LNCaP clone FGC (cell line): ENCODE data around the gene SERINC5.

Experiments
- DNase-seq: peaks from one replicate; pipeline ENCODE4 v3.0.0-alpha.2; 2011; ENCODE audit warnings: low read depth
- H3K4me3 ChIP-seq: 2 replicates; pipeline ENCODE4 v1.5.1; 2011; ENCODE audit warnings: mild to moderate bottlenecking, low read depth, low read length, control low read depth
- TF ChIP-seq, protein P1 (sequence below): IDR thresholded peaks from 2 replicates; pipeline ENCODE4 v1.5.1; 2012; ENCODE audit warnings: mild to moderate bottlenecking; ENCODE audit not compliant: control insufficient read depth, insufficient read depth; ENCODE audit errors: extremely low read depth

SERINC5 gene

DNA sequence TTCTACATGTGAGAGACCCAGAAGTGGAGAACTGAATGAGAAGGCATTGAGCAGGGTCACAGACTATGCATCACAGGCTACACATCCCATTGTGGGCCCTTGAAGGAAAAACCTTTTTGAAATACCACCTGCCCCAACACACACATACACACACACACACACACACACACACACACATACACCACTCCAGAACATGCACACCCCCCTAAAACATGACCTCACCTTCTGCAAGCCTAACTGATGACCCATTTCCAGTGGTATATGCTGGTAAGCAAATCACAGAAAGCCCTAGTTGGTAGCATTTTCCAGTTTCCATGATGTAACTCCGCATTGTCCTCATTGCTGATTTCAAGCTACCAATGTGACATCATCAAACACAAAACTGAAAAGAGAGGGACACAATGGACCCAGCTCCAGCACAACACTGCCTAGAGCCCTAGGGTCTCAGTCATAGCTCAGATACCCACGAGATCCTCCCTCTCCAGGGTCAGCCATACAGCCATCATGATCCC, 184.3 kb downstream of the SERINC5 start:
- TF ChIP-seq, protein P1, sequence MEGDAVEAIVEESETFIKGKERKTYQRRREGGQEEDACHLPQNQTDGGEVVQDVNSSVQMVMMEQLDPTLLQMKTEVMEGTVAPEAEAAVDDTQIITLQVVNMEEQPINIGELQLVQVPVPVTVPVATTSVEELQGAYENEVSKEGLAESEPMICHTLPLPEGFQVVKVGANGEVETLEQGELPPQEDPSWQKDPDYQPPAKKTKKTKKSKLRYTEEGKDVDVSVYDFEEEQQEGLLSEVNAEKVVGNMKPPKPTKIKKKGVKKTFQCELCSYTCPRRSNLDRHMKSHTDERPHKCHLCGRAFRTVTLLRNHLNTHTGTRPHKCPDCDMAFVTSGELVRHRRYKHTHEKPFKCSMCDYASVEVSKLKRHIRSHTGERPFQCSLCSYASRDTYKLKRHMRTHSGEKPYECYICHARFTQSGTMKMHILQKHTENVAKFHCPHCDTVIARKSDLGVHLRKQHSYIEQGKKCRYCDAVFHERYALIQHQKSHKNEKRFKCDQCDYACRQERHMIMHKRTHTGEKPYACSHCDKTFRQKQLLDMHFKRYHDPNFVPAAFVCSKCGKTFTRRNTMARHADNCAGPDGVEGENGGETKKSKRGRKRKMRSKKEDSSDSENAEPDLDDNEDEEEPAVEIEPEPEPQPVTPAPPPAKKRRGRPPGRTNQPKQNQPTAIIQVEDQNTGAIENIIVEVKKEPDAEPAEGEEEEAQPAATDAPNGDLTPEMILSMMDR, result no peak
- H3K4me3 ChIP-seq, result no peak overlapping the region
- DNase-seq, result no peak

DNA sequence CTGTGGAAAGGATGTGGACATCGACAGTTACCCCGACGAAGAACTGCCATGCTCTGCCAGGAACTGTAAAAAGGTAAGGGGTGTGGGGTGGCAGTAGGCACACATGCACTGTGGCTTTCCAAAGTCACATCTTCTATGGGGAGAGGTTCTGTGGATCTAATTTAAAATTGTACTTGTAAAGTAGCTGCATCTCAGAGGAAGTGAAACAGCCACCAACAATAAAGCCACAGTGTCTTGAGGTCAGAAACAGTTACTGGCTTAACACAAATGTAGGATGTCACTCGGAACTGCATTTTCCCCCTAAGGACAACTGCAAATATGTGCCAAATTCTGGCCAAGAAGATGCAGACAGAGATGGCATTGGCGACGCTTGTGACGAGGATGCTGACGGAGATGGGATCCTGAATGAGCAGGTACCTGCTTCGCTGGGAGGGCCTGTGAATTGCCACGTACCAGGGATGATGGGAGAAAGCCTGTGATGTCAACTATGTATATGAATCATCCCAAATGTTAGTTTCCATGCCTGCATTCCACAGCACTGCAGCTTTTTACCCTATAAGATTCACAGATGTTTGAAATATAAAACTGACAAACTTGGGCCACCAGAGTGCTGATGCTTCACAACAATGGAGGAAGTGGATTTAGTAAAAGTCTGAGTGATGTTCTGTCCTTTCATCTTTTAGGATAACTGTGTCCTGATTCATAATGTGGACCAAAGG, 185.4 kb downstream of the SERINC5 start:
- no peak for DNase-seq
- TF ChIP-seq, protein P1, result no peak
- H3K4me3 ChIP-seq, result no peak overlapping the region

DNA sequence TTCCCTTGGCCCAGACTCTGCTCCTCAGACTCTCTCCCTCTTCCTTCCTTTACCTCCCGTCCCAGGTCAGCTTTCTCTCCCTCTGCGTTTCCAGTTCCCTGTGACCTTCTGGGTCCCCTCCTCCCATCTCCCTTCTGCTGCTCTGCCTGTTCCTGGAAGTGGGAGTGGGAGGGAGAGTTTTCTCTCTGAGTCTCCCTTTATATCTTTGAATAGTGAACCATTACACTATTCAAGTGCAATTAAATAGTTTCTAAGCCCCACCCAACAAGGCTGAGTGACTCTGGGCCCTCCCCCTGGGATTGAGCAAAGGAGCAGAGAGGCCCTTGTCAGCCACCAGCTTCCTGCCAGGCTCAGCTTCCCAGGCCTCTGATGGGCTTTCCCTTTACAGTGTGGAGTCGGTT, 185.9 kb downstream of the SERINC5 start:
- TF ChIP-seq, protein P1, result no peak
- DNase-seq, result no peak
- no peak overlapping the region for H3K4me3 ChIP-seq

DNA sequence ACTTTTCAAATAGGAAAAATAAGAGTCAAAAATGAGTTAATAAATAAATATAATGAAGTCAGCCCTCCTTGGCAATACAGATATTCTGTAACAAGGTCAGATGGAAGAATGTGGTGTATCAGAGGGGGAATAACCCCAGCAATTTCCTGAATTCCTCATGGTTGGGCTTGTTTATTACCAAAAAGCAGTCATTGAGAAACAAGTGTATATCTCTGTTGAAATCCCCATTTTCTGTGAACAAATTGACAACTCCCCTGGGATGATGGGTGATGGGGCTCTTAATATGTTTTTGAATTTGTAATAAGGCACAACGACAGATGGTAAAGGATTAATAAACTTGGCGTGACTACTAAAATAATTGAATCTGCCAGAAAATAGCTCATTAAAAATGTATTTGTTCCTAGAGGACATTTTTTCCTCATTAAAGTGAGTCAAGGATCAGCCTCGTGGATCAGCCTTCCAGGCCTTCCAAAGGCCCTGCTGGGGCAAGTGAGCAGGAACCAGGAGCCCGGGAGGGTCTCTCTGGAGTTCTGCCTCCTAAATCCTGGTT, 186.5 kb downstream of the SERINC5 start:
- H3K4me3 ChIP-seq, result no peak overlapping the region
- TF ChIP-seq, protein P1, result no peak
- no peak for DNase-seq

DNA sequence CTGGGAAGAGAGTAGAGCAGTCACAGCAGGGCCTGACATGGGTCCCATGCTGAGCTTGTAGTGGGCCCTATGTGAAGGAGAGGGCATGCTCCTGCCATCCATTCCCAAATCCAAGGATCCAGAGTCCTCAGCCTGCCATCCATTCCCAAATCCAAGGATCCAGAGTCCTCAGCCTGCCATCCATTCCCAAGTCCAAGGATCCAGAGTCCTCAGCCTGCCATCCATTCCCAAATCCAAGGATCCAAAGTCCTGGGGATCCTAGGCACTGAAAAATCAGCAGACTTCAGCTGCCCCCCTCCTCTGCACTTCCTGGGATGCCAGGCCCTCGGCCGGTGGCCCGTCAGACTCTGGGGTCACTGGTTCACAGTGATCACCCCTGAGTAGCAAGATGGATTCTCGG, 187.1 kb downstream of the SERINC5 start:
- no peak for DNase-seq
- TF ChIP-seq, protein P1, result no peak
- H3K4me3 ChIP-seq, result no peak overlapping the region

DNA sequence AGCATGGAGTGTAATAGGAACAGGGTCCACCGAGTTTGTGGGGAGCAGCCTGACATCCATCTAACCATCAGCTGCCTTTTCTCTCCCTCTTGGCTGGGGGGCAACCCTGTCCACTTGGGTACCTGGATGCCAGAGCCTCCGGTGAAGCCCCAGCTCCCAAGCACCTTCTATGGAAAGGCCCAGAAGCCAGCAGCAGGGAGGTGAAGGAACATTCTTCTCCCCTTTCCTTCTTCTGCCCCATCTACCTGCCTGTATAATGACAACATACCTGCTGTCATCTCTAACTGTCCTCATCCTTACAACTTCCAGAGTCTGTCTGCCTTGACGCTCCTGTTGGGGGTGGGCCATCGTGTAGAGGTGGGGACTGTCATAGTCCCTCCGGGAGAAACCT, 187.6 kb downstream of the SERINC5 start:
- TF ChIP-seq, protein P1, result no peak
- no peak for DNase-seq
- no peak overlapping the region for H3K4me3 ChIP-seq
